Lung (tissue), 12 donors: Measurements from ENCODE around the gene GOSR2. TPM values are rescaled to one million over a fixed set of nuclear protein-coding genes. Genes with fewer than 3 reads are reported as not detected.

Source experiments
- ATAC-seq: fragments of 200-7000 bp; cut with Tn5 transposase; one replicate; pipeline ENCODE4 v1.9.1; 2020; ENCODE audit warnings: moderate number of reproducible peaks; ENCODE audit not compliant: insufficient read depth, low FRiP score
- DNase-seq, 3 donors: peaks; one replicate each; pipeline ENCODE4 v3.0.0-alpha.2; 2013 to 2017
- H3K27ac ChIP-seq, 2 donors: one replicate each; pipeline ENCODE4 v1.5.1; 2013; ENCODE audit warnings: mild to moderate bottlenecking in 2 of 2, moderate library complexity in 2 of 2, control low read depth in 1 of 2, inconsistent platforms in 1 of 2, low read depth in 1 of 2, low read length in 1 of 2
- H3K27me3 ChIP-seq, 3 donors: one replicate each; pipeline ENCODE4 v1.5.1; 2013; ENCODE audit warnings: low read length in 2 of 3; ENCODE audit not compliant: control insufficient read depth in 3 of 3, insufficient read depth in 3 of 3
- H3K36me3 ChIP-seq, 4 donors: one replicate each; pipeline ENCODE4 v1.5.1; 2013; ENCODE audit warnings: low read length in 4 of 4, mild to moderate bottlenecking in 1 of 4, moderate library complexity in 1 of 4; ENCODE audit not compliant: control insufficient read depth in 4 of 4, insufficient read depth in 4 of 4
- H3K4me1 ChIP-seq, 5 donors: one replicate each; pipeline ENCODE4 v1.5.1; 2013; ENCODE audit warnings: low read length in 5 of 5, mild to moderate bottlenecking in 2 of 5, moderate library complexity in 1 of 5; ENCODE audit not compliant: control insufficient read depth in 5 of 5, insufficient read depth in 5 of 5
- H3K4me3 ChIP-seq: one replicate; pipeline ENCODE4 v1.5.1; 2013; ENCODE audit warnings: mild to moderate bottlenecking, control low read depth, moderate library complexity
- H3K9ac ChIP-seq, 2 donors: one replicate each; pipeline ENCODE4 v1.5.1; 2013; ENCODE audit warnings: low read length in 2 of 2, control low read depth in 1 of 2; ENCODE audit not compliant: insufficient read depth in 1 of 2
- H3K9me3 ChIP-seq, 4 donors: one replicate each; pipeline ENCODE4 v1.5.1; 2013; ENCODE audit warnings: low read length in 3 of 4, mild to moderate bottlenecking in 1 of 4, moderate library complexity in 1 of 4; ENCODE audit not compliant: control insufficient read depth in 4 of 4, insufficient read depth in 3 of 4
- WGBS, 2 donors: extraction: QIAGEN DNeasy Blood & Tissue Kit; methylation state at CpG; one replicate each; pipeline ENCODE4 v1.1.7; 2013; 5-methylcytosine and 5-hydroxymethylcytosine counted together
- polyA plus RNA-seq, 2 donors: library from polyadenylated mRNA; stranded (reverse); fragments of 200-250 nt; gene quantifications; one replicate each; pipeline ENCODE4 v1.2.1, GENCODE V29; 2013
- total RNA-seq, 2 donors: library from RNA; depleted of rRNA in 1 of 2; stranded (reverse); fragments of >200 nt in 1 of 2; gene quantifications; one replicate each; pipeline ENCODE4 v1.2.1, GENCODE V29; 2014 to 2021
- TF ChIP-seq, protein P1 (sequence below): IDR thresholded peaks from 2 replicates; pipeline ENCODE4 v1.5.1; 2012; ENCODE audit warnings: mild to moderate bottlenecking; ENCODE audit errors: control extremely low read depth, extremely low read depth
- donor health status: control.
- donor health status: control.
- donor health status: Bipolar disorder and iron deficiency.
- donor health status: healthy.
- donor health status: DM: yes; HTN: yes; CAD: no.

The GOSR2 gene
- total and polyA plus RNA-seq, 4 donors = 22.4 to 52.9 (median 42.0) TPM

DNA sequence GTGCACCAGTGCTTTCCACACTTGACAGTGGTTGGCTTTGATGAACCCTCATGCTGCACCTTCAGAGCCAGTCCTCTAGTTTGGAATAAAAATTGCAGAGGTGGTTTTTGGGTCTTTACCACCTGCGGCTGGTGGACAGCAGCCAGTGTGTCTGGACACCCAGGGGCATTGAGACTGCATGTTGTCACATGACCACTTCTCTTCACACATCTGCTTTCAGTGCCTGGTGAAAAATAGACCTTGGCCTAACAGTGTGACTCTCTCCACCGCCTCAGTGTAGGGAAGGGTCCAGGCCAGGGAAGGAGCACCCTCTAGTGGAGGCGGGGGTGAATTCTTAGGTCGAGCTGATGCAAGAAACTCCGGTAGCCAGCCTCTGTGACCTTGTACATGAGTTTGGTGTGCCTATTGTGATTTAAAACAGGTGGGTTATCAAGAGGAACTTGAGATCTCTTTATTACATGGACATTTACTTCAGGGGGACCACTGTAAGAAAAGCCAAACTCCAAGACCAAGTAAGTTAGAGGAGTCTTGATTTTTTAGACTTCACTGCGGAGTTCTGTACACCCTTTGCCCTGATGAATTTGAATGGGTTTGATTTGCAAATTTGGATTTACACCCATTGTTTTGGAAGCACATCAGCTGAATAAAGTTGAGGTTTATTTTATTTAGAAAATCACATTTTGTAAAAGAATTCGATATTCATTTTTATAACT lies 17.9 kb downstream of the GOSR2 start:
- TF ChIP-seq, protein P1, sequence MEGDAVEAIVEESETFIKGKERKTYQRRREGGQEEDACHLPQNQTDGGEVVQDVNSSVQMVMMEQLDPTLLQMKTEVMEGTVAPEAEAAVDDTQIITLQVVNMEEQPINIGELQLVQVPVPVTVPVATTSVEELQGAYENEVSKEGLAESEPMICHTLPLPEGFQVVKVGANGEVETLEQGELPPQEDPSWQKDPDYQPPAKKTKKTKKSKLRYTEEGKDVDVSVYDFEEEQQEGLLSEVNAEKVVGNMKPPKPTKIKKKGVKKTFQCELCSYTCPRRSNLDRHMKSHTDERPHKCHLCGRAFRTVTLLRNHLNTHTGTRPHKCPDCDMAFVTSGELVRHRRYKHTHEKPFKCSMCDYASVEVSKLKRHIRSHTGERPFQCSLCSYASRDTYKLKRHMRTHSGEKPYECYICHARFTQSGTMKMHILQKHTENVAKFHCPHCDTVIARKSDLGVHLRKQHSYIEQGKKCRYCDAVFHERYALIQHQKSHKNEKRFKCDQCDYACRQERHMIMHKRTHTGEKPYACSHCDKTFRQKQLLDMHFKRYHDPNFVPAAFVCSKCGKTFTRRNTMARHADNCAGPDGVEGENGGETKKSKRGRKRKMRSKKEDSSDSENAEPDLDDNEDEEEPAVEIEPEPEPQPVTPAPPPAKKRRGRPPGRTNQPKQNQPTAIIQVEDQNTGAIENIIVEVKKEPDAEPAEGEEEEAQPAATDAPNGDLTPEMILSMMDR = peak; percentile 66
- Histone ChIP-seq H3K36me3 (peaks cover 19 to 38% (median 31%) of the 10 kb centered on the region in 4 donors), H3K27me3 (no peaks in the 10 kb centered on the region), H3K4me1 (peaks cover 0 to 14% (median 0%) of the 10 kb centered on the region in 5 donors), H3K9me3 (no peaks in the 10 kb centered on the region), H3K9ac (no peak overlapping the region), H3K27ac (no peak overlapping the region), H3K4me3 (no peak overlapping the region)
- ATAC-seq (no peak), DNase-seq (peak; percentile 76 to 82 (median 78))
- WGBS, 2 donors = 46 to 47% methylated on average over 7 of the region's 7 CpGs

DNA sequence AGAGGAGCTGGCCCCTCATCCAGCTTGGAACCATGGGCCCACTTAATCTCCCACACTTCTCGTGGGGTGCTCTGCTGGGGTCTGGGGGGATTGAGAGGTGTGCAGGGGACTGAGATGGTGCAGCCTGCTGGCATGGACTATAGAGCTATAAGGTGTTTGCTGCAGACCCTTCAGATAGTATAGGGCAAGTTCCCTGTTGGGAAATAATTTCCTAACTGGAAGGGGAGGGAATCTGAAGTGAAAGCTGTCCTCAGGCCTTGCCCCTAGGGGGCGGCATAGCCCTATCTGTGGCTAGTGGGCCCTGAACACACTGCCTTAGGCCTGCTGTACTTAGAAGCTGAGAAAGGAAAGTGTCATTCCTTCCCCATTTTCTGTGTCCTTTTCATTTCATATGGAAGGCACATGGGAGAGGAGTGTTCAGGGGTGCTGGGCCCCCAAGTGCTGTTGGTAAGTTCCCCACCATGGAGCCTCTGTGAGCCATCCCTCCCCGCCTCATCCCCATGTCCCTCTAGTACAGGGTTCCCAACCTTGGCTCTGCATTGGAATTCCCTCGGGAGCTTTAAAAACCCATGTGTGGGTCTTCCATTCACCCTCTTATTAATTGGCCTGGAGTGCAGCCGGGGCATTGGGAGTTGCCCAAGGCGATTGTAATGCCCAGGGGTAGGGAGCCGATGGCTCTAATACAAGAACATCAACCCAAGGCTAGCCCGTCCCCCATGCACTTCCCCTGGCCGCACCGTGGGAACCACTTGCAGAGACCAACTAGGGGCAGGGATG lies 19.7 kb downstream of the GOSR2 start:
- peaks cover 0 to 4% (median 0%) of the 10 kb centered on the region in 3 donors for H3K27me3 ChIP-seq
- H3K9me3 ChIP-seq = no peaks in the 10 kb centered on the region
- ATAC-seq (peak; percentile 45), DNase-seq (peak; percentile 62 to 73 (median 68))
- H3K9ac ChIP-seq = no peak overlapping the region
- peaks cover 14 to 32% (median 17%) of the 10 kb centered on the region in 4 donors for H3K36me3 ChIP-seq
- 63 to 65% methylated on average over 10 of the region's 10 CpGs for WGBS, 2 donors
- peaks cover 0 to 14% (median 0%) of the 10 kb centered on the region in 5 donors for H3K4me1 ChIP-seq
- TF ChIP-seq, protein P1 = peak; percentile 52
- no peak overlapping the region for H3K4me3 ChIP-seq
- no peak overlapping the region for H3K27ac ChIP-seq

DNA sequence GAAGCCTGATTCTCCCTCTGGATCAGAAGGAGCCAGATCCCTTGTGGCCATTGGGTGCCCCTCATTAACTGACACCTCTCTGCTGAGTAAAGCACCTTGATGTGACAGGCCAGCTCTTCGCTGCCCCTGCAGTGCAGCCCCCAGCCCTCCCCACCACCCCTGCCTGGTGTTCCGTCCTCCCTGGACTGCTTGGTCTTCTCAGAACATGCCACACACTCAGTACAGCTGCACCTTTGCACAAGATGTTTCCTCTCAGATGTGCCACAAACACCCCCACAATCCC lies 20.2 kb downstream of the GOSR2 start:
- H3K9ac ChIP-seq = no peak overlapping the region
- TF ChIP-seq, protein P1 = no peak
- 42 to 56% methylated on average over 2 of the region's 2 CpGs for WGBS, 2 donors
- H3K9me3 ChIP-seq = no peaks in the 10 kb centered on the region
- H3K4me1 ChIP-seq = peaks cover 0 to 14% (median 0%) of the 10 kb centered on the region in 5 donors
- H3K27ac ChIP-seq = no peak overlapping the region
- no peak overlapping the region for H3K4me3 ChIP-seq
- DNase-seq (no peak), ATAC-seq (no peak)
- H3K36me3 ChIP-seq = peaks cover 12 to 29% (median 16%) of the 10 kb centered on the region in 4 donors
- peaks cover 0 to 4% (median 0%) of the 10 kb centered on the region in 3 donors for H3K27me3 ChIP-seq
